ENCODE data around the gene GTPBP4. TPM values are rescaled to one million over a fixed set of nuclear protein-coding genes. Genes with fewer than 3 reads are reported as not detected.

Gene GTPBP4
- polyA plus RNA-seq, 2 of the 4 experiments (the other 2 are of a cell fraction), result 67.8 to 104 TPM

DNA sequence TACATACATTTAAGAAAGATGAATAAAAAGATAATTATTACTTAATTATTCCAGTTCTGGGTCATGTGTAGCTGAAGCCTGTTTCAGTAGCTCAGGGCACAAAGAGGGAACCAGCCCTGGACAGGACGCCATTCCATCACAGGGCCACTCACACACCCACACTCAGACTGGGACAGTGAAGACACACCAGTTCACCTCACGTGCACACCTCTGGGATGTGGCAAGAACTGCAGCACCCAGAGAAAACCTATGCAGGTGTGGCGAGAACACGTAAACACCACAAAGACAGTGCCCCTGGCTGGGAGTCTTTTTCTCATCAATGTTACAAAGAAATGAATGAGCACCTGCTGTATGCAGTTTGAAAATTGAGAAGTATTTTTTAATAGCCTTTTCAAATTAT, 62.3 kb downstream of the GTPBP4 start:
- DNase-seq (ENCODE audit: low read depth in 1 of 2, low spot score in 1 of 2) (peak; percentile 49 to 62), ATAC-seq (no peak), FAIRE-seq (no peak)
- peak overlapping the region; percentile 74 for H3K4me2 ChIP-seq
- H3K4me1 ChIP-seq, result peaks cover 44% of the 10 kb centered on the region
- no peaks in the 10 kb centered on the region for H3K9me3 ChIP-seq
- no peak for TF ChIP-seq RFX5 (IDR thresholded peaks at IDR 0.05)
- TF ChIP-seq POLR2A (IDR thresholded peaks at IDR 0.05; ENCODE audit: low read length), result no peak
- TF ChIP-seq BHLHE40 (IDR thresholded peaks at IDR 0.05; ENCODE audit: low read depth, low read length), result peak; percentile 84
- CTCF ChIA-PET, result interaction anchor here (0.6 kb wide), 1 partner anchor 137 kb away, joined by 4 read pairs; no protein-coding TSS in a partner anchor
- no peak overlapping the region for H3K27ac ChIP-seq
- POLR2A ChIA-PET, result interaction anchor here (3.1 kb wide), 1 partner anchor 63 kb away, joined by 23 read pairs; the partner anchor contains the start of gene GTPBP4
- 61% methylated on average over 4 of the region's 4 CpGs for WGBS (ENCODE audit: missing lambda C conversion rate)
- H3K4me3 ChIP-seq, result peak overlapping the region; percentile 88

- Histone ChIP-seq H3K27ac (no peak overlapping the region), H3K9me3 (no peaks in the 10 kb centered on the region), H3K4me3 (peak overlapping the region; percentile 99; the same call in 2 of the 3 replicates), H3K4me2 (peak overlapping the region; percentile 72), H3K4me1 (peaks cover 46% of the 10 kb centered on the region)
- FAIRE-seq (no peak), DNase-seq (ENCODE audit: low read depth in 1 of 2, low spot score in 1 of 2) (no peak), ATAC-seq (no peak)
- 71% methylated on average over 6 of the region's 6 CpGs for WGBS (ENCODE audit: missing lambda C conversion rate)
- ChIA-PET POLR2A (no interaction called here), CTCF (no interaction called here)
- TF ChIP-seq TP53 (CRISPR knock-in tag; IDR thresholded peaks at IDR 0.05) (no peak), POLR2AphosphoS2 (conservative IDR thresholded peaks at IDR 0.05; ENCODE audit: low read length) (no peak), CTCF (IDR thresholded peaks at IDR 0.05) (no peak)
- TF ChIP-seq, protein P1, sequence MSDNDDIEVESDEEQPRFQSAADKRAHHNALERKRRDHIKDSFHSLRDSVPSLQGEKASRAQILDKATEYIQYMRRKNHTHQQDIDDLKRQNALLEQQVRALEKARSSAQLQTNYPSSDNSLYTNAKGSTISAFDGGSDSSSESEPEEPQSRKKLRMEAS (IDR thresholded peaks at IDR 0.05), result no peak
Measured at GRCh38 chr10:1054684-1055083, 66.5 kb downstream of the GTPBP4 start.

DNA sequence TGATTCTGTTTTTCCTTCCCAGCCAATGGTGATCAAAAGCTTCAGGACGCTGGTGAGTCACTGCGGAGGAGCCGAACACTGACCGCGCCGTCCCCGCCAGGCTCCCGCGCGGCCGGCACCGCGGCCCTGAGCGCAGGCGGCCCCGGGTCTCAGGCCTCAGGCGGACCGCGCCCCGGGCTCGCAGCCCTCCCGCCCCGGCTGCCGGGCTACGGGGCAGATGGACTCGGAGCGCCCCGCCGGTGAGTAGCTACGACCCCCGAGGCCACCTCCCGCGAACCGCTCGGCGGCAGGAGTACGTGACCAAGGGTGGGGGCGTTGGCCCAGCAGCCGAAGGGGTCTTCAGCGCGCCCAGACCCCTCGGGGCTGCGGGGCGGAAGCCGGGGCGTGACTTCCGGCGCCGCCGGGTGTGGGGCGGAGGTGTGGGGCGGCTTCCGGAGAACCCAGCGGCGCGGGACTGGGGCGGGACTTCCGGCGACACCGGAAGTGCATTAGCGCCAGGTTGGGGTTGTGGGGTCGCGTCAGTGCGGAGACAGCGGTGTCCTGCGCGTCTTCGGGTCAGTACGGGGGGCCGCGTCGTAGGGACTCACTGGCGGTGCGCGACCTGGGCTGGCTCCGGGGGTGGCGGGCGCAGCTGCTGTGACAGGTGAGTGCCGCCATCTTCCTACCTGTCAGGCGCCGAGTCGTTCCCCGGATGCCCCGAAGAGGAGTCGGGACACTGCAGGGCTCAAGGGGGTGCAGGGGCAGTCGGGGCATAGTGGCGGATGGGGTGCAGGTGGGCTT, 68.3 kb downstream of the GTPBP4 start, which contains the start of gene WDR37:
TSS of gene WDR37 (plus strand) at position 60 of the 780 bp plus-strand sequence. CDS start 15,771 bp downstream, outside the sequence.
- ChIA-PET CTCF (interaction anchor here (1.3 kb wide), 2 partner anchors 19 to 267 kb away, joined by 3 to 4 read pairs; no protein-coding TSS in a partner anchor), POLR2A (interaction anchor here (0.8 to 1.5 kb wide), 2 partner anchors 17 to 125 kb away, joined by 3 to 6 read pairs; partner anchors contain the start of gene LARP4B)
- DNase-seq (ENCODE audit: low read depth in 1 of 2, low spot score in 1 of 2), result peak; percentile 79 to 93
- Histone ChIP-seq H3K9me3 (no peaks in the 10 kb centered on the region), H3K27ac (peak within 1 kb of the TSS; percentile 97 to 99), H3K4me2 (peak within 1 kb of the TSS; percentile 93), H3K4me3 (peak within 1 kb of the TSS; percentile 99), H3K4me1 (peaks cover 32% of the 10 kb centered on the region)
- no peak for FAIRE-seq
- 1% methylated on average over 45 of the region's 87 CpGs for WGBS (ENCODE audit: missing lambda C conversion rate)
- peak; percentile 97 to 98 for ATAC-seq
- TF ChIP-seq SREBF2 (IDR thresholded peaks at IDR 0.05) (no peak), USF2 (IDR thresholded peaks at IDR 0.05) (no peak), KDM5A (IDR thresholded peaks at IDR 0.05) (0 out of 2 replicates have a peak, but pooled peaks have one; percentile 17), FOSL2 (IDR thresholded peaks at IDR 0.05) (no peak), FOSL2 (CRISPR knock-in tag; IDR thresholded peaks at IDR 0.05) (peak; percentile 73), POLR2A (IDR thresholded peaks at IDR 0.05; ENCODE audit: low read length) (peak; percentile 57), EP300 (IDR thresholded peaks at IDR 0.05) (no peak), CBX8 (IDR thresholded peaks at IDR 0.05) (no peak), CHD4 (IDR thresholded peaks at IDR 0.05; ENCODE audit: borderline replicate concordance) (no peak), ZSCAN20 (CRISPR knock-in tag; IDR thresholded peaks at IDR 0.05) (no peak), RFX5 (IDR thresholded peaks at IDR 0.05) (0 out of 2 replicates have a peak, but pooled peaks have one; percentile 47), HOXB5 (CRISPR knock-in tag; IDR thresholded peaks at IDR 0.05) (peak; percentile 82), JUN (IDR thresholded peaks at IDR 0.05) (peak; percentile 53 to 89; a peak in 3 of 5 replicates), PHF8 (IDR thresholded peaks at IDR 0.05; ENCODE audit: borderline replicate concordance, low read depth) (peak; percentile 89), ESRRA (IDR thresholded peaks at IDR 0.05; ENCODE audit: borderline replicate concordance, low read length) (no peak), MAZ (IDR thresholded peaks at IDR 0.05; ENCODE audit: borderline replicate concordance, low read depth, low read length) (no peak), NR3C1 (IDR thresholded peaks at IDR 0.05) (no peak), E2F6 (IDR thresholded peaks at IDR 0.05; ENCODE audit: borderline replicate concordance, low read depth) (no peak)
- TF ChIP-seq, protein P2, sequence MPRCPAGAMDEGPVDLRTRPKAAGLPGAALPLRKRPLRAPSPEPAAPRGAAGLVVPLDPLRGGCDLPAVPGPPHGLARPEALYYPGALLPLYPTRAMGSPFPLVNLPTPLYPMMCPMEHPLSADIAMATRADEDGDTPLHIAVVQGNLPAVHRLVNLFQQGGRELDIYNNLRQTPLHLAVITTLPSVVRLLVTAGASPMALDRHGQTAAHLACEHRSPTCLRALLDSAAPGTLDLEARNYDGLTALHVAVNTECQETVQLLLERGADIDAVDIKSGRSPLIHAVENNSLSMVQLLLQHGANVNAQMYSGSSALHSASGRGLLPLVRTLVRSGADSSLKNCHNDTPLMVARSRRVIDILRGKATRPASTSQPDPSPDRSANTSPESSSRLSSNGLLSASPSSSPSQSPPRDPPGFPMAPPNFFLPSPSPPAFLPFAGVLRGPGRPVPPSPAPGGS (IDR thresholded peaks at IDR 0.05), result peak; percentile 72; the same call in 2 of the 3 replicates
- TF ChIP-seq, protein P3, sequence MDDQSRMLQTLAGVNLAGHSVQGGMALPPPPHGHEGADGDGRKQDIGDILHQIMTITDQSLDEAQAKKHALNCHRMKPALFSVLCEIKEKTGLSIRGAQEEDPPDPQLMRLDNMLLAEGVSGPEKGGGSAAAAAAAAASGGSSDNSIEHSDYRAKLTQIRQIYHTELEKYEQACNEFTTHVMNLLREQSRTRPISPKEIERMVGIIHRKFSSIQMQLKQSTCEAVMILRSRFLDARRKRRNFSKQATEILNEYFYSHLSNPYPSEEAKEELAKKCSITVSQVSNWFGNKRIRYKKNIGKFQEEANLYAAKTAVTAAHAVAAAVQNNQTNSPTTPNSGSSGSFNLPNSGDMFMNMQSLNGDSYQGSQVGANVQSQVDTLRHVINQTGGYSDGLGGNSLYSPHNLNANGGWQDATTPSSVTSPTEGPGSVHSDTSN (IDR thresholded peaks at IDR 0.05), result 0 out of 2 replicates have a peak, but pooled peaks have one; percentile 45
- TF ChIP-seq, protein P1 (IDR thresholded peaks at IDR 0.05), result peak; percentile 62
- TF ChIP-seq, protein P4, sequence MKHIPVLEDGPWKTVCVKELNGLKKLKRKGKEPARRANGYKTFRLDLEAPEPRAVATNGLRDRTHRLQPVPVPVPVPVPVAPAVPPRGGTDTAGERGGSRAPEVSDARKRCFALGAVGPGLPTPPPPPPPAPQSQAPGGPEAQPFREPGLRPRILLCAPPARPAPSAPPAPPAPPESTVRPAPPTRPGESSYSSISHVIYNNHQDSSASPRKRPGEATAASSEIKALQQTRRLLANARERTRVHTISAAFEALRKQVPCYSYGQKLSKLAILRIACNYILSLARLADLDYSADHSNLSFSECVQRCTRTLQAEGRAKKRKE (CRISPR knock-in tag; IDR thresholded peaks at IDR 0.05; ENCODE audit: low read depth), result 0 out of 2 replicates have a peak, but pooled peaks have one; percentile 39
